Suppressor macrophage treated with lipopolysaccharide for 4 hours (primary cell): ENCODE results near the gene RHEB.

Experiments used
- DNase-seq: peaks from one replicate; pipeline ENCODE4 v3.0.0-alpha.2; 2020

Gene RHEB

DNA sequence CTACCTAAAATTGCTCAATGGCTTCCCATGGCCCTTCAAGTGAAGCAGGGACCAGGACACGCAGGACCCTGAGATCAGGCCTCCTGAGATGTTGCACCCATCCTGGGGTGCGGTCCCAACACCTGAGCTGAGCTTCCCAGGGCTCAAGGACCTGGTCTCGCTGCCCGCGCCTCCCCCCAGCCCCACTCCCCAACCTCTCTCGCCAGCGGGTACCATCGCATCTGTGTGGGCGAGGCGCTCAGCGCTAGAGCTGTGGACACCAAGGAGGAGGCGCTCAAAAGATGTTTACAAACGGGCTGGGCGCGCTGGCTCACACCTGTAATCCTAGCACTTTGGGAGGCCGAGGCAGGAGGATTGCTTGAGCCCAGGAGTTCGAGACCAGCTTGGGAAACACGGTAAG lies 72.4 kb downstream of the RHEB start:
- no peak for DNase-seq

DNA sequence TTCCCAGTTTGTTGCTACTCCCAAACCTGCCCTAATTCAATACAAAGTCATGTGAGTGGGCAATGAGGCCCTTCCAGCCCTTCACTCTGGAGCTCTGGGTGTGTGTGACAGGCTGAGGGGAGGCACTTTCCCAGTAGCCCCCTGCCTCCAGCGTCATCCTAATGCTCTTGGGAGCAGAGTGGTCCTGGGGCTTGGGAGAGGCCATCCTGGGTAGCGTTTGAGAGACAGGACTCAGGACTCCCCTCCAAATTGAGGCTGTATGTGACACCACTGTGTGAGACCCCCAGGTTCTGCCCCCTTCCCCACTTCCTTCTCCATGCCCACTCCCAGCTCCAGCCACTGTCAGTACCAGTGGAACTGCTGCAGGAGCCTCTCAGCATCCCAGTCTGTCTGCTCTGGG lies 73.3 kb downstream of the RHEB start:
- DNase-seq: no peak

GRCh38 chr7:151444632-151445031 lies 75.1 kb downstream of the RHEB start:
- DNase-seq: no peak

DNA sequence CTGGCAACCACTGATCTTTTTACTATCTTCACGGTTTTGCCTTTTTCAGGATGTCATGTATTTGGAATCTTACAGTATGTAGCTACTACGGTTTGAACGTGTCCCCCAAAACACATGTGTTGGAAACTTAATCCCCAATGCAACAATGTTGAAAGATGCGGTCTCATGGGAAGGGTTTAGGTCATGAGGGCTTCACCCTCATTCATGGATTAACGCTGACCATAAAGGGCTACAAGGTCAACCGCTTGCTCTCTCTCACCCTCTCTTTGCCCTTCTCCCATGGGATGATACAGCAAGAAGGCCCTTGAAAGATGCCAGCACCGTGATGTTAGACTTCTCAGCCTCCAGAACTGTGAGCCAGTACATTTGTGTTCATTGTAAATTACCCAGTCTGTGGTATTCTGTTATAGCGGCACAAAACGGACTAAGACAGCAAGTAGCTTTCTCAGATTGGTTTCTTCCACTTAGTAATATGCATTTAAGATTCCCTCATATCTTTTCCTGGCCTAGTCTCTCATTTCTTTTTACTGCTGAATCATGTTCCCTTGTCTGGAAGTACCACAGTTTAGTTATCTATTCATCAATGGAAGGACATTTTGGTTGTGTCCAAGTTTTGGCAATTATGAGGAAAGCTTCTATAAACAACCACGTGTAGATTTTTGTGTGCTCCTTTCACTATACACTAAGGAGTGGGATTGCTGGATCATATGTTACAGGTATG lies 76.8 kb downstream of the RHEB start:
- DNase-seq: no peak

DNA sequence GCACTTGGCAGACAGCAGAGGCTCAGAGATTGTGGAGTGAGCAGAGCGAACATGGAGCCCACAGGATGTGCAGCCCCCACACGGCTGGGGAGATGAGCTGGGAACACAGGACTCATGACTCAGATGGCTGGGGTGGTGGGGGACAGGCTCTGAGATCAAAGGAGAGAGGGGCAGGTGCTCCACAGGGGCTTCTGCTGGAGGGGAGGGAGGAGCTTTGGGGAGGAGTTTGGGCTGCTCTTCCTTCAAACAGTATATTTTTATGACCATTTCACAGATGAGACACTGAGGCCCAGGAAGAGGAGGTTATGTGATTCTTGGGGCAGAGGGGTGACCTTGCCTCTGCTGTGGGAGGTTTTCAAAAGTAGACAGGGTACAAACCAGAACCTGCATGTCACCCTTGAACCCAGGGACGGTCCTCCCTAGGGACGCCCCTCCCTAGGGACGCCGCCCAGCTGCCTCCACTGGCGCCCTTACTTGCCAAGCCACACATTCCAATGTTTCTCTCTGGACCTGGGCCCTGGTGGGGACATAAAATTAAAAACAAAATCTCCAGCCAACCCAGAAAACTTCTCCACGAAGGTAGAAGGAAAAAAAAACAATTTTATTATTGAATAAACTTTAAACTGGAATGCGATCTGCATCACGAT lies 78.8 kb downstream of the RHEB start:
- no peak for DNase-seq

DNA sequence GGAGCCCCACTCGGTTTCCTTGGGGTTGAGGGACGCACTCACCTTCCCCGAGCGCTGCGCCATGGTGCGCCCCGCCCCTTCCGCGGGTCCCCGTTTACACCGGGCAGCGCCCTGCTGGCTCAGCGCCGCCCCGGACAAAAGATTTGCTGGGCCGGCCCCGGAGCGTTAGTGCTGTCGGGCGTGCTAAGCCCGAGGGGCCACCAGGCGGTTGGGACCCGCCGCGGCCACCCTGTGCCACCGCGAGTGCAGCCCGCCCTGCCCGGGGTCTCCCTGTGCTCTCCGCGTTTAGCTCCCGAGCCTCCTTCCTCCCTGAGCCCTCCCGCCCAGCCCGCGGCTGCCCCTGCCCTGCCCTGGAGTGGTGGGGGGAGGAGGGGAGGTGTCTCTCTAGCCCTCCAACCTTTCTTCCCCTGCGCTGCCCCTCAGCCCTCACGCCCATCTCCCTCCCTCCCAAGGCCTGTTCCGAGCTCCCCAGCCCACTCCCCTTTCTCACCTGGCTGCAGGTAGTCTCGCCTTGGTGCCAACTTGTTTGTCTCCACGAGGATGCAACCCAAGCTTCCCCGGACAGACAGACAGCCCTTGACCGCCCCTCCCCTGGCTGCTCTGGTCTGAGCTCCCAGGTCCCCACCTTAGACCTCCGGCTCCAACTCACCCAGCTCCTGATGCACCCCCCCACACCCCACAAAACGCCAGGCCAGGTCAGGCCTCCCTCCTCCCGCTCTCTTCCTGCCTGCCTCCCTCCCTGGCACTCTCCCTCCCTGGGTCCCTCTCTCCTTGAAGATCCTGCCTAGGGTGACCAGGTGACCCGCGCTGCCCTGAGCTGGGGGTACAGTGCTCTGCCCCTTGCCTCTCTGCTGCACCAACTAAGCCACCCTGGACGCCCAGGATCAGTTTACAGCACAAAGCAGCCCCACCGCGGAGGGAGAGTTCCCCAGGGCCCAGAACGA lies 79.6 kb downstream of the RHEB start, which contains the start of gene CRYGN:
TSS of gene CRYGN (minus strand) at position 287 of the 944 bp plus-strand sequence. CDS start at position 63, 224 bp downstream.
- no peak for DNase-seq

GRCh38 chr7:151438864-151439601 lies 80.7 kb downstream of the RHEB start:
- no peak for DNase-seq

- DNase-seq: no peak
Observed at GRCh38 chr7:151437866-151438516, 81.7 kb downstream of the RHEB start.

DNA sequence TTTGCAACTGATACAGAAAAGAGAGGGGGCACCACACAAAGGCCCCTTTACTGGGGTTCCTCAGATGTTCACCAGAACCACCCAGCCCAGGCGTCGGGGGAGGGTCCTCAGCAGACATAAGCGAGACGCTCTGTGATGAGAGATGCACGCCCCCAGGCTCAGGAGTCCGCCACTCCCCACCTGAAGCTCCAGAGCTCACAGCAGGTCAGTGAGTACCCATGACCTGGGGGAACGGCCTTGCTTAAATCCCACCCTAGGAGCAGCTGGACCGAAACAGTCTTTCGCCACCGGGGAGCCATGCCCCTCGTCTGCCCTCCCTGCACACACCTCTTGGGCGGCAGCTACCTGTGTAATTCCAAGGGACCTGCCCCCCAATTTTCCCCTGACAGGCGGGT lies 82.5 kb downstream of the RHEB start:
- DNase-seq: no peak

DNA sequence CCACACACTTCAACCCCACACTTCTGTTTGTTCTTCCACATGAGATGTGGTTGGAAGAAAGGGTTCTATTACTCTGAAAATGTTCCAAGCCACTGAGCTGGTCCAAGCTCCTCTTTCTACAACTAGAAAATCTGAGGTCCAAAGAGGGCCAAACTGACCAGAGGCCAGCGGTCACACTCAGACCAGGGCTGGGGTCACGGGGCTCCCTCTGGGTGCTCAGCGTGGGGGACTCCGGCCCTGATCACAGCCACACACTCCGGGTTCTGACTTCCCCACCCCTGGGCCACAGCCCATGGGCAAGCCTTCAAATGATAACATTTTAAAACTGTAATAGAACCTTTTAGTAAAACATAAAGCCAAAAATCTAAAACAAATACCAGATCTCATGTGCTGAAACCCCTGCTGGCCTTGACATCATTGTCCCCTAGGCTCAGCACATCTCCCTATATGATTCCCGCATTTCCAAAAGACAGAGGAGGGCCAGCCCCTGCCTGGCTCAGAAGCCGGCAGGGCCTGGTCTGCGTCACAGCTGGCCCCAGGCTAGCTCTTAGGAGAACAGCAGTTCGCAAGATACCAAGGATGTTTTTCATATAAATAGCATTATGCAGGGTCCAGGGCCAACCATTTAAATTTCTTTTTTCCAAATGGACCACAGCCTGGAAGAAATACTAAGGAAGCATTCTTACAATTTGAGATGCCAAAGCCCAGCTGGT lies 83.1 kb downstream of the RHEB start:
- DNase-seq: no peak

DNA sequence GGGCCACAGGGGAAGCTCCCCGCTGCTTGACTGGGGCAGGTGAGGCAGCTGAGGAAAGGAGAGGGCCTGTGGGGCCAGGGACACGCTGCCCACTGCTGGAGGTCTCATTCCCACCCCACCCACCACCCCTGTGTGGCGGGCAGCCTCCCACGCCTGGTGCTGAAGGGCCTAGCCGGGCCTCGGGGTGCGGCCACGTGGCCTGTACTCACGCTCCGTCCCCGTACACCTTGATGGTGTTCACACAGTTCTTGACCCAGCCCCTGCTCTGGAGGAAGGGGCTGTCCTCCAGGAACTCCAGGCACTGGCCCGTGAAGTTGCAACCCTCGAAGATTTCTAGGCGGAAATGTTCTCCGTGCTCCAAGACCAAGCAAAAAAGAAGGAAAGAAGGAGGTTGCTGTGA lies 83.7 kb downstream of the RHEB start:
- DNase-seq: no peak

DNA sequence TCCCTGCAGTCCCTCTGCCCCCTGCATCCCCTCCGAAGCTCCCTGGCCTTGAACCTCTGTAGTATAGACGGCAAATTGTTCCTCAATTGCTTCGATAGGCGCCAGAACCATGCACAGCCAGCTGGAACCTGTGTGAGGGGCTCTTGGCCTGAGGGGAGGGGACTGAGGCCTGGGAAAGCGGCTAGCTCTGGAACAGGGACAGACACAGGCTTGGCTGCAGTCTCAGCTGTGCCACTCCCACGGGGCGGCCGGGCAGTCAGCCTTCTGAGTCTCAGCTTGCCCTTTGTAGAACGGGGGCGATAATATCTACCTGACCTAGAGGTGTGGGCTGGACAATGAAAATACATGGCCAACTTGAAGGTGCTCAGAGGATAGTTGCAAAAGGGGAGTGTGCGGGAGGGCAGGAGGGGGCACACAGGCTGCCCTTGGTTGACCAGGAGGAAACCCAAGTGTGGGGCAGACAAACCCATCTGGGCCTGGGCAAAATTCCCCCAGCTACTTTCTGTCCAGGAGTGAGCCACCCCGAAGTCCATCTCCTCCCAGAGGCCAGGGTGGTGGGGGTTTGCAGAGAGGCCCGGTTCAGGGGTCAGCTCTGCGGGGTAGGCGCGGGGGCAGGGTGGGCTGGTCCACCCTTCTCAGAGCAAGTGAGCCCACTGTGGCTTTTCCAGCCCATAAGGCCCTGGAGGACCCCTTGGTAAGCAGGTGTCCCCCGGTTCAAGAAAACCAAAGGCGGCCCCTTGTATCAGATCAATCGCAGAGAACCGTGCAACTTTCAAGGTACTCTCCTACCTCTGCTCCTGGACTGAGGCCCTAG lies 84.4 kb downstream of the RHEB start:
- DNase-seq: no peak

DNA sequence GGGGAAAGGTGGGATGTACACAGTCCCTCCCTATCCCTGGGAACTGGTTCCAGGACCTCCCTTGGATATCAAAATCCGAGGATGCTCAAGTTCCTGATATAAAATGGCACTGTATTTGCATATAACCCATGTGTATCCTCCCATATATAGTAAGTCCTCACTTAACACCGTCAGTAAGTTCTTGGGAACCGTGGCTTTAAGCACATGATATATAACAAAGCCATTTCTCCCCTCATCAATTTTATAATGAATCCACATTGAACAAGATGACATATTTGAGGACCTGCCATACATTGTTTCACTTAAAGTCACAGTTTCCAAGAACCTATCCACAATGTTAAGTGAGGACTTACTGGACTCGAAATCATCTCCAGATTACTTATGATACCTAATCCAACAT lies 85.1 kb downstream of the RHEB start:
- DNase-seq: no peak

- no peak for DNase-seq
Observed at GRCh38 chr7:151433721-151434400, 85.8 kb downstream of the RHEB start.

DNA sequence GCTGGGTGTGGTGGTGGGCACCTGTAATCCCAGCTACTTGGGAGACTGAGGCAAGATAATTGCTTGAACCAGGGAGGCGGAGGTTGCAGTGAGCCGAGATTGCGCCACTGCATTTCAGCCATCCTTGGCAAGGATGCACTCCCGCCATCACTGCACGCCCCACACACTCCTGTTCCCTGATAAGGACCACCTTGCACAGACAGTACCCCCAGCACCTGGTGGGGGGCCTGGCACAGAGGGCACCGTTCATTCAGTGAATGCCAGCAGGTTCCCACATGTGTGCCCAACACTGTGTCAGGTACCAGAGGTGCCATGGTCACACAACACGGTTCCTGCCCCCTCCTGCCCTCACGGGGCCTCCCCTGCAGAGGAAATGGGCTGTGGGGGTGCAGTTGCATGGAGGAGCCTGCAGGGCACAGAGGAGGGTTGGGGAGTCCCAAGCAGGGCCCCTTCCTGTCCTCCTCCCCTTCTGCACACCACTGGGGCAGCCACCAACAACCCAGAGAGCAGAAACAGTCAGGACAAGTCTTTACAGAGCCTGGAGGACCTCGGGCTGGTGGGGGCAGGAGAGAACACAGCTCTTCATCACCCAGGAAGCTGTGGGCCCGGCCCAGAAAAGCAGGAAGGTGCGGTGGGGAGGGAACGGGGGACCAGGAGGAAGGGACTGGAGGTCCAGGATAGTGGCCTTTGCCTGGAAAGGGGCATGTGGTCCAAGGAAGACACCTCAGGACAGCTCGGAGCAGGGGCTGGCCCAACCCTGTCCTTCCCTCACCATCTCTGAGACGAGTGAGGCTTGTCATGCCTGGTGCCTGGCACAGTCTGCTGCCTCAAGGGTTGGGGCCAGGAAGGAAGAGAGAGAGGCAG lies 86.8 kb downstream of the RHEB start:
- DNase-seq: no peak

- DNase-seq: no peak
Observed at GRCh38 chr7:151431768-151432311, 87.9 kb downstream of the RHEB start.

DNA sequence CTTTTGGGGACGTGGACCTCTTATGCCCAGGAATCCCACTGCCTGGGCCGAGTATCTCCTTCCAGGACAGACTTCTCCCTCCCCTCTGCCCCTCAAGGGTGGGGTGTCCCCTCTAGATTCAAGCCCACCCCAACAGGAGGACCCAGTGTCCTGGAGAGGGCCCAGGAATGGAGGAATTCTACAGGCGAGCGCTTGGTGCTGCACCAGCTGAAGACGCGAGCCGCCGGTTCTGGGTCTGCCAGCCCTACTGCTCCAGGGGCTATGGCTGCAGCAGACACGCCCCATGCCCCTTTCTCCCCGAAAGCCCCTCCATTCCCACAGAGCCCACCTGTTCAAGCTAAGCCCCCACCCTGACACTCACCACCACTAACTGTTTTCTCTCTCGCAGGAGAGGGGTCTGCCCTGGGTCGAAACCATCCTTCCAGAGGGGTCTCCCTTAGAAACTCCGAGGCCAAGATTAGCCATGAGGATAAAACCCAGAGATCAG lies 88.4 kb downstream of the RHEB start:
- no peak for DNase-seq

GRCh38 chr7:151430391-151431205 lies 89.1 kb downstream of the RHEB start:
- no peak for DNase-seq
